Prostate gland (tissue), 2 donors: ENCODE data around the gene PRKG1. TPM values are rescaled to one million over a fixed set of nuclear protein-coding genes. Genes with fewer than 3 reads are reported as not detected.

Source experiments
- DNase-seq: peaks from one replicate; pipeline ENCODE4 v3.0.0-alpha.2; 2019; ENCODE audit warnings: low spot score
- H3K27ac ChIP-seq, 2 donors: fragments of 200-600 bp; sonication (generic); 2 replicates each; pipeline ENCODE4 v1.5.1; 2017 to 2019
- H3K27me3 ChIP-seq: fragments of 200-600 bp; sonication (generic); replicated peaks from 2 replicates; pipeline ENCODE4 v1.5.1; 2019; ENCODE audit not compliant: insufficient read depth
- H3K36me3 ChIP-seq, 2 donors: fragments of 200-600 bp; sonication (generic); 1 replicate in 1 of 2; 2 replicates in 1 of 2; pipeline versions ENCODE4 v1.5.1 to v1.8.1; 2017 to 2019
- H3K4me1 ChIP-seq: fragments of 200-600 bp; sonication (generic); replicated peaks from 2 replicates; pipeline ENCODE4 v1.5.1; 2019
- H3K4me3 ChIP-seq, 2 donors: fragments of 200-600 bp; sonication (generic); 2 replicates each; pipeline ENCODE4 v1.5.1; 2017 to 2019
- H3K9me3 ChIP-seq: fragments of 200-600 bp; sonication (generic); 2 replicates; pipeline ENCODE4 v1.5.1; 2017
- CTCF ChIP-seq, 4 experiments: fragments of 200-600 bp in 2 of 4; fragments of 450-650 bp in 2 of 4; sonication (generic) in 2 of 4; IDR thresholded peaks; 1 replicate in 3 of 4; 2 replicates in 1 of 4; pipeline ENCODE4 v1.5.1; 2016 to 2019; ENCODE audit warnings: antibody characterized with exemption in 4 of 4, mild to moderate bottlenecking in 2 of 4, moderate library complexity in 2 of 4
- POLR2A ChIP-seq: fragments of 450-650 bp; IDR thresholded peaks from one replicate; pipeline ENCODE4 v1.6.1; 2016; ENCODE audit warnings: antibody characterized with exemption, mild to moderate bottlenecking
- POLR2AphosphoS5 ChIP-seq: sonication (generic); formaldehyde crosslinking; IDR thresholded peaks from one replicate; pipeline ENCODE4 v1.6.1; 2017; ENCODE audit warnings: antibody characterized with exemption
- WGBS: methylation state at CpG from one replicate; pipeline ENCODE4 v1.1.5; 2018; 5-methylcytosine and 5-hydroxymethylcytosine counted together
- intact Hi-C: fragments of 100-400 bp; cut with DNase I; formaldehyde crosslinking; loops from one replicate; pipeline ENCODE4 v1.14.2; 2022
- total RNA-seq, 2 donors: library from RNA; depleted of rRNA; stranded (reverse); fragments of >200 nt; gene quantifications; one replicate each; pipeline ENCODE4 v1.1.0, GENCODE V29; 2016

The PRKG1 gene
- total RNA-seq, 2 donors from 2014 or later: 2.7 to 9.0 TPM

GRCh38 chr10:51366044-51366443, 291.8 kb downstream of the PRKG1 start:
- no peak for DNase-seq
- intact Hi-C loops: no loop called here
- Histone ChIP-seq H3K27me3 (no peaks in the 10 kb centered on the region), H3K4me3 (no peak overlapping the region), H3K4me1 (no peaks in the 10 kb centered on the region), H3K36me3 (no peaks in the 10 kb centered on the region), H3K9me3 (no peaks in the 10 kb centered on the region), H3K27ac (no peak overlapping the region)
- 93% methylated on average over 1 of the region's 1 CpG for WGBS
- TF ChIP-seq CTCF (IDR thresholded peaks at IDR 0.05) (no peak), POLR2AphosphoS5 (no peak), POLR2A (no peak)

DNA sequence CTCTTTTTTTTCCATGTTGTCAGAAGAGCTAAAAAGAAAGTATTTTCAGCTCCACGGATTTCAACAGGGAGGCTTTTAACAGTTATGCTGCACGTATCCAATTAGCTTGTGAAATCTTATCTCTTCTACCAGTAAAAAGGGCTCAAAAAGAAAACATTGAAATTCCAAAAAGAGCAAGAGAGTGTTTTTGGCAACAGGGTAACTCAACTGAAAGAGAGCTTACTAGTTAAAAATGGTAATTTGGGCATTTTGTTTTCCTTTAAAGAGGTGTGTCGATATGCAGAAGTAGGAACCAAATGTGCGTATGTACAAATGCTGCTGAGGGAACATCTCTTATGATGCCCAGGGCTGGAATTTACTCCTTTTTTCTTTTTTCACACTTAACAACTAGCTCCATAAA, 292.8 kb downstream of the PRKG1 start:
- no peak for DNase-seq
- Histone ChIP-seq H3K27me3 (no peaks in the 10 kb centered on the region), H3K36me3 (no peaks in the 10 kb centered on the region), H3K4me3 (no peak overlapping the region), H3K9me3 (no peaks in the 10 kb centered on the region), H3K27ac (no peak overlapping the region), H3K4me1 (no peaks in the 10 kb centered on the region)
- intact Hi-C loops: no loop called here
- no peak for TF ChIP-seq POLR2AphosphoS5
- WGBS: 18% methylated on average over 4 of the region's 4 CpGs

DNA sequence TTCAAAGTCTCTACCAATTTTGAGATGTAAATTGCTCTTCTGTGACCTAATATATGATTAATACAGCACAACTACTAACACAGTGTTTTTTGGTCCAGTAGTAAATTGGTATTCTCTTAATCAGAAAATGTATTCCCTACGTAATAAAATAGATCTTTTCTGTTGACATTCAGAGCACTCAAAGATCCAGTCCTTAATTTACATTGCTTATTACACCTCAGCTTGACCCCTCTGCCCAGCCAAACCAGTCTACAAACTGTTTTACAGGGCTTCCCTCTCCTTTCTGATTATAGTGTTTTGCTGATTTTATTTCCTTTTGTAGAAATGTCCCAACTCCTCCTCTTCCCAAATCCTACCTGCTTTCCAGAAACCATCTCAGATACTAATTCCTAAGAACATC, 293.4 kb downstream of the PRKG1 start:
- WGBS: 32% methylated on average over 1 of the region's 1 CpG
- no peaks in the 10 kb centered on the region for H3K4me1 ChIP-seq
- intact Hi-C loops: no loop called here
- no peak overlapping the region for H3K27ac ChIP-seq
- H3K9me3 ChIP-seq: no peaks in the 10 kb centered on the region
- no peak for TF ChIP-seq POLR2AphosphoS5
- TF ChIP-seq POLR2A: no peak
- no peak for TF ChIP-seq CTCF (IDR thresholded peaks at IDR 0.05)
- no peak for DNase-seq
- H3K36me3 ChIP-seq: no peaks in the 10 kb centered on the region
- H3K4me3 ChIP-seq: no peak overlapping the region
- H3K27me3 ChIP-seq: no peaks in the 10 kb centered on the region

DNA sequence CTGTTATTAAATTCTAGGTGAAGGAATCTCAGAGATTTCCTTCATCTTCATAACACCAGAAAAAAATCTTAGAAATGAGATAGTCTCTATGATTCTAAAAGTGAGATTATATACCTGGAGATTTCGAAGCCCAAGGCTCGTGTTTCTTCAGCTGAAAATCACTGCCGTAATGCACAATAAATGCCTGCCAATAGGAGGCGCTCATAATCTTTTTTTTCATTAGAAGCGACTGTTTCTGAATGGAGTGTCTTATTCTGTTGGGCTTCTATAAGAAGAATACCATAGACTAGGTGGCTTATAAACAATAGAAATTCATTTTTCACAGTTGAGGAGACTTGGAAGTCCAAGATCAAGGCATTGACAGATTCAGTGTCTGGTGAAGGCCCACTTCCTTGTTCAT, 294.7 kb downstream of the PRKG1 start:
- Histone ChIP-seq H3K27me3 (no peaks in the 10 kb centered on the region), H3K9me3 (no peaks in the 10 kb centered on the region), H3K4me1 (no peaks in the 10 kb centered on the region), H3K4me3 (no peak overlapping the region), H3K36me3 (no peaks in the 10 kb centered on the region), H3K27ac (no peak overlapping the region)
- intact Hi-C loops: no loop called here
- TF ChIP-seq CTCF (IDR thresholded peaks at IDR 0.05) (no peak), POLR2A (no peak), POLR2AphosphoS5 (no peak)
- WGBS: 95% methylated on average over 5 of the region's 5 CpGs
- DNase-seq: no peak

- 88% methylated on average over 2 of the region's 2 CpGs for WGBS
- no peak for DNase-seq
- no peaks in the 10 kb centered on the region for H3K9me3 ChIP-seq
Observed at GRCh38 chr10:51369903-51370302, 295.6 kb downstream of the PRKG1 start.

More at GRCh38 chr10:51369903-51370302, 295.6 kb downstream of the PRKG1 start:
- TF ChIP-seq POLR2AphosphoS5 (no peak), CTCF (IDR thresholded peaks at IDR 0.05) (no peak), POLR2A (no peak)
- no peak overlapping the region for H3K4me3 ChIP-seq
- intact Hi-C loops: no loop called here
- no peaks in the 10 kb centered on the region for H3K27me3 ChIP-seq
- H3K4me1 ChIP-seq: no peaks in the 10 kb centered on the region
- H3K27ac ChIP-seq: no peak overlapping the region
- no peaks in the 10 kb centered on the region for H3K36me3 ChIP-seq
